Naive thymus-derived CD4-positive, alpha-beta T cell (primary cell): Measurements from ENCODE around the gene LOXHD1. TPM values are rescaled to one million over a fixed set of nuclear protein-coding genes. Genes with fewer than 3 reads are reported as not detected.

Experiments used
- ATAC-seq: fragments of 150-1000 bp; cut with Tn5 transposase; 2 replicates; pipeline ENCODE4 v1.10.0; 2021; ENCODE audit warnings: mild to moderate bottlenecking, moderate library complexity
- CTCF ChIA-PET: fragments of 350-600 bp; sonication (Branson Sonifier 250); formaldehyde crosslinking; loops from one replicate; lab custom pipeline; 2021; ENCODE audit warnings: antibody characterized with exemption; lab: Charles Lee
- POLR2A ChIA-PET: fragments of 350-600 bp; sonication (Branson Sonifier 250); formaldehyde crosslinking; loops from one replicate; lab custom pipeline; 2021; ENCODE audit warnings: antibody characterized with exemption, inconsistent platforms; lab: Charles Lee
- DNase-seq, 9 donors: peaks; one replicate each; pipeline versions ENCODE4 v3.0.0 to v3.0.0-alpha.2; 2020 to 2022; ENCODE audit warnings: mixed read lengths in 1 of 9
- H3K27ac ChIP-seq: one replicate; pipeline ENCODE4 v1.7.0; 2013; ENCODE audit warnings: mild to moderate bottlenecking, low read depth, low read length, moderate library complexity
- H3K27me3 ChIP-seq, 2 donors: one replicate each; pipeline ENCODE4 v1.7.0; 2013; ENCODE audit warnings: low read length in 2 of 2, mild to moderate bottlenecking in 2 of 2, moderate library complexity in 2 of 2; ENCODE audit not compliant: control insufficient read depth in 2 of 2, insufficient read depth in 2 of 2
- H3K36me3 ChIP-seq, 3 experiments: 1 replicate in 2 of 3; 2 replicates in 1 of 3; pipeline ENCODE4 v1.7.0; 2013; ENCODE audit warnings: low read length in 3 of 3, mild to moderate bottlenecking in 3 of 3, moderate library complexity in 1 of 3; ENCODE audit not compliant: insufficient read depth in 3 of 3, control insufficient read depth in 2 of 3
- H3K4me1 ChIP-seq, 2 donors: one replicate each; pipeline ENCODE4 v1.7.0; 2013; ENCODE audit warnings: low read length in 2 of 2, mild to moderate bottlenecking in 2 of 2, moderate library complexity in 1 of 2; ENCODE audit not compliant: control insufficient read depth in 2 of 2, insufficient read depth in 2 of 2
- H3K4me3 ChIP-seq: 2 replicates; pipeline ENCODE4 v1.7.0; 2013; ENCODE audit warnings: mild to moderate bottlenecking, low read length
- H3K9me3 ChIP-seq, 3 experiments: 1 replicate in 2 of 3; 2 replicates in 1 of 3; pipeline ENCODE4 v1.7.0; 2013; ENCODE audit warnings: low read length in 3 of 3; ENCODE audit not compliant: control insufficient read depth in 2 of 3
- H3K27ac Mint-ChIP-seq, 9 donors: one replicate each; pipeline ENCODE4 v1.8.0; 2020 to 2022; ENCODE audit warnings: mixed read lengths in 9 of 9, mild to moderate bottlenecking in 8 of 9, moderate library complexity in 5 of 9, inconsistent platforms in 2 of 9
- H3K27me3 Mint-ChIP-seq, 5 donors: one replicate each; pipeline ENCODE4 v1.8.0; 2021 to 2022; ENCODE audit warnings: mixed read lengths in 5 of 5, mild to moderate bottlenecking in 1 of 5
- H3K36me3 Mint-ChIP-seq, 5 donors: one replicate each; pipeline ENCODE4 v1.8.0; 2020 to 2022; ENCODE audit warnings: mixed read lengths in 5 of 5, mild to moderate bottlenecking in 3 of 5, inconsistent platforms in 1 of 5
- H3K4me1 Mint-ChIP-seq, 7 donors: one replicate each; pipeline ENCODE4 v1.8.0; 2020 to 2022; ENCODE audit warnings: mixed read lengths in 7 of 7, mild to moderate bottlenecking in 3 of 7, inconsistent platforms in 1 of 7
- H3K4me3 Mint-ChIP-seq, 10 donors: one replicate each; pipeline ENCODE4 v1.8.0; 2020 to 2022; ENCODE audit warnings: mild to moderate bottlenecking in 10 of 10, mixed read lengths in 10 of 10, moderate library complexity in 6 of 10, inconsistent platforms in 2 of 10
- H3K9me3 Mint-ChIP-seq, 11 donors: one replicate each; pipeline ENCODE4 v1.8.0; 2020 to 2022; ENCODE audit warnings: mixed read lengths in 11 of 11, mild to moderate bottlenecking in 4 of 11, inconsistent platforms in 1 of 11, moderate library complexity in 1 of 11
- intact Hi-C, 2 donors: fragments of 100-400 bp; cut with micrococcal nuclease; formaldehyde crosslinking; loops; one replicate each; pipeline ENCODE4 v1.15.1; 2023
- polyA plus RNA-seq, 2 donors: library from polyadenylated mRNA; unstranded; fragments of 300-500 nt; fragmentation: Illumina TruSeq; gene quantifications; one replicate each; pipeline ENCODE4 v1.2.3, GENCODE V29; 2021
- total RNA-seq, 6 experiments: library from RNA in 5 of 6; stranded (reverse) in 5 of 6; gene quantifications; 1 replicate in 5 of 6; 2 replicates in 1 of 6; pipeline ENCODE4 v1.2.3 and lab custom pipeline; 2021 to 2026

Gene LOXHD1
- total and polyA plus RNA-seq, 7 experiments from 2014 or later: 0.08 to 1.2 (median 0.23) TPM; not detected in 3

GRCh38 chr18:46591783-46592391 is 65.1 kb downstream of the LOXHD1 start:
- POLR2A ChIA-PET: no interaction called here
- no peaks in the 10 kb centered on the region for H3K4me1 ChIP-seq
- H3K9me3 ChIP-seq: no peaks in the 10 kb centered on the region
- Mint-ChIP-seq H3K9me3 (no peaks in the 10 kb centered on the region), H3K4me1 (peaks cover 0 to 1% (median 0%) of the 10 kb centered on the region in 7 donors), H3K4me3 (no peak overlapping the region), H3K27ac (no peak overlapping the region), H3K36me3 (peaks cover 0 to 3% (median 0%) of the 10 kb centered on the region in 5 donors), H3K27me3 (peaks cover 14 to 30% (median 28%) of the 10 kb centered on the region in 5 donors)
- no peaks in the 10 kb centered on the region for H3K36me3 ChIP-seq
- no peak overlapping the region for H3K27ac ChIP-seq
- ATAC-seq (no peak), DNase-seq (no peak)
- no peaks in the 10 kb centered on the region for H3K27me3 ChIP-seq
- CTCF ChIA-PET: no interaction called here
- no peak overlapping the region for H3K4me3 ChIP-seq
- intact Hi-C loops: no loop called here

DNA sequence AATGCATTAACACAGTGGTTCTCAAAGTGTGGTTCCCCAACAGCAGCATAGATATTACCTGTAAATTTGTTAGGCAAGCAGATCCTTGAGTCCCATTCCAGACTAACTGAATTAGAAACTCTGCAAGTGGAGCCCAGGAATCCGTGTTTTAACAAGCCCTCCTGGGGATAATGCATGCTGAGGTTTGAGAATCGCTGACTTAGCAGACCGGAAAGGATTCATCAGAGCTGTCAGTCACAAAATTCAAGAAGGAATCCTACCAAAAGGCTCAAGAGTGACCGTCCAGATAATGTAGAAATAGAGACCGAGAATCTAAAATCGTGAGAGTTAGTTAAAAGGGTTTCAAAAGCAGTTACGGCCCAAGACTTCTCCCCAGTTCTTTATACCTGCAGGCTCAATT is 66.9 kb downstream of the LOXHD1 start:
- POLR2A ChIA-PET: no interaction called here
- Mint-ChIP-seq H3K27me3 (peaks cover 10 to 25% (median 19%) of the 10 kb centered on the region in 5 donors), H3K9me3 (no peaks in the 10 kb centered on the region), H3K36me3 (peaks cover 0 to 3% (median 0%) of the 10 kb centered on the region in 5 donors), H3K27ac (no peak overlapping the region), H3K4me1 (peaks cover 0 to 1% (median 0%) of the 10 kb centered on the region in 7 donors), H3K4me3 (no peak overlapping the region)
- Histone ChIP-seq H3K36me3 (no peaks in the 10 kb centered on the region), H3K4me3 (no peak overlapping the region), H3K27me3 (no peaks in the 10 kb centered on the region), H3K27ac (no peak overlapping the region), H3K4me1 (no peaks in the 10 kb centered on the region), H3K9me3 (no peaks in the 10 kb centered on the region)
- CTCF ChIA-PET: no interaction called here
- intact Hi-C loops: no loop called here
- ATAC-seq (no peak), DNase-seq (no peak)

DNA sequence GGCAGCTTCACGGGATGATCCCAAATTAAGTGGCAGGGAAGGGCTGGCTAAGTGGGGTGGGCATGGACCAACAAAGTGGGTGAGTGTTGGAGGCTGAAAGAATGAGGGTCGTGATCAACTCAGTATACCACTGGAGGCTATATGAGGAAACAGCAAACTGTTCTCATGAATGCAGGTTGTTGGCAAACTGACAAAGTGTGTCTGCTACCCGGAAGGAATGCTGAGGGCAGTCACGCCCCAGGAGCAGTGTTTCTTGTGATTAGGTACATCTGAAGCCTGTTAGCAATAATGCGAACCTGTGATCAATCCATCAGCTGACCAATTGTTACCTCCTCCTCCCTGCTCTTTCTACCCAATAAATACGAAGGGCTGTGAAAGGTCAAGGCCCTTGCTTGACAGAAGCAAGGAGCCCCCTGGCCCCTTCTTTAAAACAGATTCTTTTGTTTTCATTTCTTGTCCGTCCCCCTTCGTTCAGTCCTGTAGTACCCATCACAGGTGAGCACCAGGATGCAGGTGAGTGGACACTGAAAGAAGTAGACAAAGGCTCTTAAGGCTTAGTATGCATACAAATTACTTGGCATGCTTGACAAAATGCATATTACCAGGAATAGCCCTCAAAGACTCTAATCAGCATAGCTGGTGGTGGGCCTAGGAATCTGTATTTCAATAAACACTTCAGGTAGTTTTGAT is 67.9 kb downstream of the LOXHD1 start:
- Histone ChIP-seq H3K27me3 (no peaks in the 10 kb centered on the region), H3K27ac (no peak overlapping the region), H3K9me3 (no peaks in the 10 kb centered on the region), H3K36me3 (no peaks in the 10 kb centered on the region), H3K4me1 (no peaks in the 10 kb centered on the region), H3K4me3 (no peak overlapping the region)
- intact Hi-C loops: no loop called here
- DNase-seq (no peak), ATAC-seq (no peak)
- H3K9me3 Mint-ChIP-seq: no peaks in the 10 kb centered on the region
- ChIA-PET CTCF (no interaction called here), POLR2A (no interaction called here)
- H3K4me1 Mint-ChIP-seq: peaks cover 0 to 1% (median 0%) of the 10 kb centered on the region in 7 donors
- peak overlapping the region in 1 of 9 donors; percentile 48 for H3K27ac Mint-ChIP-seq
- peaks cover under 1 to 18% (median 12%) of the 10 kb centered on the region in 5 donors for H3K27me3 Mint-ChIP-seq
- no peak overlapping the region for H3K4me3 Mint-ChIP-seq
- peaks cover 0 to 3% (median 0%) of the 10 kb centered on the region in 5 donors for H3K36me3 Mint-ChIP-seq

DNA sequence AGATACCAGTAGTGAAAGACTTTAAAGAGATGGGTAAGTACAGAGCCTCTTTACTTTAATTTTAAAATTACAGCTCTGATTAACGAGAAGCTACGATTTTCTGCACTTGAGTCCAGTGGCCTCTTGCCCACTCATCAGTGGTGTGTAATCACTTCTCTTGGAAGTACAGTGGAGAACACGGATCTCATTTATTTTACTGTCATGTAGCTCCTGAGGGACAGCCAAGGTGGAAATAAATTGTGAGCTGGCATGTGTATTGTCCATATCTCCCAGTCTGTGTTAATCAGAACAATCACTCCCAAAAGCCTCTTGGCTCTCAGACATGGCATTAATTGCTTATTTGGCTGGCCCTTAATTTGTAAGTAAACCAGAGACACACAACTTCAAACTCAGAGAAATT is 69.4 kb downstream of the LOXHD1 start:
- no peaks in the 10 kb centered on the region for H3K36me3 ChIP-seq
- H3K9me3 ChIP-seq: no peaks in the 10 kb centered on the region
- no peaks in the 10 kb centered on the region for H3K4me1 ChIP-seq
- POLR2A ChIA-PET: no interaction called here
- no peaks in the 10 kb centered on the region for H3K27me3 ChIP-seq
- CTCF ChIA-PET: no interaction called here
- H3K27ac ChIP-seq: no peak overlapping the region
- ATAC-seq (no peak), DNase-seq (no peak)
- no peaks in the 10 kb centered on the region for H3K36me3 Mint-ChIP-seq
- H3K27ac Mint-ChIP-seq: no peak overlapping the region
- no peak overlapping the region for H3K4me3 Mint-ChIP-seq
- H3K27me3 Mint-ChIP-seq: peaks cover 0 to 17% (median 12%) of the 10 kb centered on the region in 5 donors
- H3K4me3 ChIP-seq: no peak overlapping the region
- H3K4me1 Mint-ChIP-seq: peaks cover 0 to 1% (median 0%) of the 10 kb centered on the region in 7 donors
- intact Hi-C loops: no loop called here
- peaks cover 0 to 4% (median 0%) of the 10 kb centered on the region in 11 donors for H3K9me3 Mint-ChIP-seq

- H3K27me3 Mint-ChIP-seq: peaks cover 12 to 23% (median 17%) of the 10 kb centered on the region in 5 donors
- H3K4me3 ChIP-seq: no peak overlapping the region
- no peak overlapping the region for H3K4me3 Mint-ChIP-seq
- no peak overlapping the region for H3K27ac Mint-ChIP-seq
- H3K4me1 Mint-ChIP-seq: no peaks in the 10 kb centered on the region
- ChIA-PET CTCF (no interaction called here), POLR2A (no interaction called here)
- H3K36me3 Mint-ChIP-seq: peaks cover 0 to 14% (median 6%) of the 10 kb centered on the region in 5 donors
- intact Hi-C loops: no loop called here
- peaks cover 8 to 33% (median 19%) of the 10 kb centered on the region in 11 donors for H3K9me3 Mint-ChIP-seq
- ATAC-seq: no peak
- H3K36me3 ChIP-seq: no peaks in the 10 kb centered on the region
- H3K9me3 ChIP-seq: peaks cover 0 to 8% (median 0%) of the 10 kb centered on the region in 3 experiments
- H3K27me3 ChIP-seq: no peaks in the 10 kb centered on the region
- no peaks in the 10 kb centered on the region for H3K4me1 ChIP-seq
- H3K27ac ChIP-seq: no peak overlapping the region
- no peak for DNase-seq
Measured at GRCh38 chr18:46583711-46584110, 73.3 kb downstream of the LOXHD1 start.

- Histone ChIP-seq H3K4me3 (no peak overlapping the region), H3K36me3 (no peaks in the 10 kb centered on the region), H3K27ac (no peak overlapping the region), H3K9me3 (peaks cover 0 to 8% (median 0%) of the 10 kb centered on the region in 3 experiments), H3K27me3 (no peaks in the 10 kb centered on the region), H3K4me1 (no peaks in the 10 kb centered on the region)
- peaks cover 0 to 14% (median 6%) of the 10 kb centered on the region in 5 donors for H3K36me3 Mint-ChIP-seq
- intact Hi-C loops: no loop called here
- DNase-seq (no peak), ATAC-seq (no peak)
- ChIA-PET POLR2A (no interaction called here), CTCF (no interaction called here)
- no peaks in the 10 kb centered on the region for H3K4me1 Mint-ChIP-seq
- peaks cover 12 to 33% (median 19%) of the 10 kb centered on the region in 5 donors for H3K27me3 Mint-ChIP-seq
- H3K4me3 Mint-ChIP-seq: no peak overlapping the region
- no peak overlapping the region for H3K27ac Mint-ChIP-seq
- peaks cover 8 to 37% (median 22%) of the 10 kb centered on the region in 11 donors for H3K9me3 Mint-ChIP-seq
Measured at GRCh38 chr18:46581648-46582047, 75.4 kb downstream of the LOXHD1 start.
